Activated CD4-positive, CD25-positive, alpha-beta regulatory T cell treated with anti-CD3 and anti-CD28 coated beads, Interleukin-2, amount 50 U/mL, for 24 hours (primary cell): ENCODE data around the gene MYOC.
"Not testable (repeated sequence)": the region's sequence is repeated elsewhere in the genome, so short reads cannot be mapped to it uniquely, and the experiment has no call there.

ENCODE experiments used
- ATAC-seq, 2 donors: fragments of 150-1000 bp; cut with Tn5 transposase; one replicate each; pipeline ENCODE4 v1.10.0; 2021; ENCODE audit warnings: mild to moderate bottlenecking in 1 of 2, moderate library complexity in 1 of 2

Gene MYOC

DNA sequence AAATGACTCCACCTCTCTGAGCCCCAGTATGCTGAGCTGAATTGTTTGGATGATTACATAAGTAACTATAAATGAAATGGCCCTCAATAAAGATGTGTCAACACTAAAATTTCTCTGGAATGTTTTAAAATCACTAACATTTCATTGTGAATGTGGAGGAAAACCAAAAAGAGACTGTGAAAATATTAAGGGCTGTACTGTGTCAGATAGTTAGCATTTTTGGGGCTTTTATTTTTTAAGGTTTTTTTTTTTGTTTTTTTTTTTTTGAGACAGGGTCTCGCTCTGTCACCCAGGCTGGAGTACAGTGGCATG lies 6.3 kb downstream of the MYOC start:
- no peak for ATAC-seq

DNA sequence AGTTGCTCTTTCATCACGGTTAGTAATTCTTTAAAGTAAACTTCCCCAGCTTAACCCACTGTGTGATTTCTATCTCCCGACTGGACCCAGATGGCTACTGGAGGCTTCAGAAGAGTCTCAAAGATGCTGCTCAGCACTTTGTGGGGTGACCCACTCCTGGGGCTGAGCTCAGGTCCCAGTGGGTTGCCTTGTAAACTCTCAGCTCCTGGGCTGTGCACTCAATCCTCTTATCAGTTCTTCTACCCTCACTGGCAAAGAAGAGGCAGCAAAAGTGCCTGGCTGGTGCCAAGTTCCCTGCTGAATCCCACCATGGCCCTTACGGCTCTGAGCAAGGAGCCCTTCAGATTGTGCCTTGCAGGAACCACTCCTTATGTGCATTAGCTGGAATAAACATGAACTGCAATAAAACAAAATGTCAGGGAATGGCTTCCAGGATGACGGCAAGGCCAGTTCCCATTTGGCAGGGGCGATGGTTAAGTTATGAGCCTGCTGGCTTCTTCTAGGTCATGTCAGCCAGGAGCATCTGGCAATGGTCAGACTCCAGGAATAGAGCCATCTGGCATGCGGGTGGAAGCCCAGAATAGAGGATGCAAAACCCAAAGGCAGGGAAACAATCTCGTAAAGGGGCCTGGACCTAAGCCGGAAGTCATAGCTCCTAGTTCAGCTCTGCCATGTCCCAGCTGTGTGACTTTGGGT lies 6.8 kb downstream of the MYOC start:
- ATAC-seq, result no peak

- ATAC-seq, result peak; percentile 64 to 71
Observed at GRCh38 chr1:171644805-171645483, 7.5 kb downstream of the MYOC start.

DNA sequence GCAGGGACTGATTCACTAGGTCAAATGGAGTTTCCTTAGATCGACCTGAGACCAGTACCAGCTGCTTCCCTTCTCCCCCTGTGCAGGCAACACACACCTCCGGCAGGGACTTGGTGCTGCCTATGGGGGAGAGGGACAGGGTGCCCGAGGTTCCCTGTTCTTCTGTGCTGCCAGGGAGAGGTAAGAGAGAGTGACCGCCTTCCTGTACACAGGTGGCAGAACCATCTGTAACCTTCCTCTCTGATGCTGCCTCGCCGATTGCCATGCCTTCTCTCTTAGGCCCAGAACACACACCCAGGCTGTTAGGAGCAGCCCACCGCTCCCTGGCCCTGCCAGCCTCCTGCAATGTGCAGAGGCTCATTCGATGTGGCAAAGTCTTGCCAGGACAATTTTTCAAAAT lies 9.3 kb downstream of the MYOC start:
- no peak for ATAC-seq

DNA sequence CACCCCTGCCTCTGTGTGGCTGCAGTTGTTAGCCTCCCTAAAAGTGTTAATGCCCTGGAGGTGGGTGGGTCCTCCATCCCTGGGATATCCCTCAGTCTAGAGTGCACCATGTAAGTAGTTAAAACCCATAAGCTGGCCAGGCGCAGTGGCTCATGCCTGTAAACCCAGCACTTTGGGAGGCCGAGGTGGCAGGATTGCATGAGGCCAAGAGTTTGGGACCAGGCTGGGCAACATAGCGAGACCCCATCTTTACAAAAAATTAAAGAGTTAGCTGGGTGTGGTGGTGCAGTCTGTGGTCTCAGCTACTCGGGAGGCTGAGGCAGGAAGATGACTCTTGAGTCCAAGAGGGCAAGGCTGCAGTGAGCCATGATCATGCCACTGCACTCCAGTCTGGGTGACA lies 10.3 kb downstream of the MYOC start:
- ATAC-seq, result no peak

GRCh38 chr1:171641076-171641864 lies 11.2 kb downstream of the MYOC start:
- ATAC-seq, result no peak

GRCh38 chr1:171640225-171640624 lies 12.3 kb downstream of the MYOC start:
- ATAC-seq, result no peak

DNA sequence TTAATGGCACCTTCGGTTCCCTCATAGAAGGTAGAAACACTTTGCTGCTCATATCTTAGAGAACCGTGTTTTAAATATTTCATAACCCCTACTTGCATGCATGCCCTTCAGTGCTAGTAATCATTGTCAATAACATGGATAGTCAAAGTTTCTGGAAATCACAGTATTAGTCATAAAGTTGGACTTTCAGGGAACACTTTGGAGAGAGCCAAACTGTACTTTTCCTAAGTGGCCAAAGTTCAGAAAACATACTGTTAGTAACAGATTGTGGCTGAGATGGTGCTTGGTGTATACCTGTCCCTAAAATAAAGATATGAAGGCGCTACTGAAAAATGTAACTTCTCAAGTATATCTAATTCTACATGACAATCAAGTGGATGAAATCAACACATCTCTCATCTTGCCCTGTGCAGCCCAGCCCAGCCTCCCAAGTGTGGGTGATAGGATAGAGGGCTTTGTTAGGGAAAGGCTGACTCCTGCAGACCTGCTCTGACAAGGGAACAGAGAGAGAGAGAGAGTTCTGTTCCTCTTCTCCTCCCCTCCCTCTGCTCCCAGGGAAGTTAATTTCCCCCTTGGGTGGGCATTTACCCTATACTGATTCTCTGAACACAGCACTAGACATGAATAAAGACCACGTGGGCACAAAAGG lies 14.4 kb downstream of the MYOC start:
- no peak for ATAC-seq

- ATAC-seq, result no peak
Observed at GRCh38 chr1:171636141-171636540, 16.3 kb downstream of the MYOC start.

GRCh38 chr1:171635661-171636060 lies 16.8 kb downstream of the MYOC start:
- ATAC-seq, result no peak

DNA sequence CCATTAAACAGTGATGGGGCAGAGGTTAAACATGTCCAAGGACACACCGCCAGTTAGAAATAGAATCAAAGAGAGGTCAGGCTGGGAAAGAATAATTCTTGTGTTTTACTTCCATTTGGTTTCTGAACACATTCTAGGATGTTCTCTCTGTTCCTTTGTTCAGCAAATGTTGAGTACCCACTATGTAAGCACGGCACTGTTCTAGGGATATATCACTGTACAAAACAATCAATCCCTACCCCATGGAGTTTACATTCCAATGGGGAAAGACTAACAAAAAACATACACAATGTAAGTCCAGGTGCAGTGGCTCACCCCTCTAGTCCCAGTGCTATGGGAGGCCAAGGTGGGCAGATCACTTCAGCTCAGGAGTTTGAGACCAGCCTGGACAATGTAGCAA lies 24.3 kb downstream of the MYOC start:
- no peak for ATAC-seq

DNA sequence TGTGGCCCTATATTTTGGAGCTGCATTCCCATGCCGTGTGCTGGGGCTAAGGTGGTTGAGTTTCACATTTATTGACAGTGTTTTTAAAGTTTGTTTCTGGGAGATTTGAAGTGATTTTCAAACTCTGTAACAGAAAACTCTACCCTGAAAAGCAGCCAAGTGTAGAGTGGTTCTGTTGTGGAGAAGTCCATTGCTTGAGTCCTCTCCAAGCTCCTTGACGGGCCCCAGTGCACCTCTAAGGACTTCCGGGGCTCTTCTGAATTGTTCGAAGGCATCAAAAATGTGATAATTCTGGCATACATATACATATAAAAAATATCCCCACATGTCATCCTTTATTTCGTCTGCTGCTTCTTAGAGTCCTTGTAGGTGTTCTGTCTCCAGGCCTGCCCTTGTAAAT lies 25.5 kb downstream of the MYOC start:
- no peak for ATAC-seq

GRCh38 chr1:171625225-171625624 lies 27.3 kb downstream of the MYOC start:
- ATAC-seq, result no peak

DNA sequence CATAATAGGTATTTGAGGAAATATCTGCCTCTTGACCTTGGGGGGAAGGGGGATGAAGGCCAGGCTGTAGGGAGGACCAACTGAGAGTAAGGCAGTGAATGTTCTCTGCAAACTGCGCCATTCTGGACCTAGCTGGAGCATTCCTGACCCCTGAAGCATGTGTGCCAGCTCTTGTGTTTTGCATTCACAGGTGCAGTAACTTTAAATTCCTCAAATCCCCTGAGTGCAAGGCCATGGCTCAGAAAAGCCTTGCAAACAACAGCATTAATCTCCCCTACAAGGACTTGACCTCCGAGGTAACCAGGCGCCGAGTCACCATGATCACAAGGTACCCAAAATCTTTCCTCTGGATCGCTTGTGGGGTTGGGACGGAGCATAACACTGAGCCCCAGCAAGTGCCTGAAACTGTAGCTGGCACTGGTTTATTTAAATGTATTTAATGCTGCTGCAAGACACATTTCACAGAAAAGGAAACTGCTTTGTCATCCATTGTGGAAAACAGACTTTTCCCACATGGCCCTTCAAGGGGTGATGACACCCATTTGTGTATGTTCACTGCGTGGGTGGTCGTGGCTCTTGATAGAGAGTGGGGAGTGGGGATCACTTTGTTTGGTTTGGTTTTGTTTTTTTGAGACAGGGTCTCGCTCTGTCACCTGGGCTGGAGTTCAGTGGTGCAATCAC lies 28.7 kb downstream of the MYOC start:
- ATAC-seq, result no peak

DNA sequence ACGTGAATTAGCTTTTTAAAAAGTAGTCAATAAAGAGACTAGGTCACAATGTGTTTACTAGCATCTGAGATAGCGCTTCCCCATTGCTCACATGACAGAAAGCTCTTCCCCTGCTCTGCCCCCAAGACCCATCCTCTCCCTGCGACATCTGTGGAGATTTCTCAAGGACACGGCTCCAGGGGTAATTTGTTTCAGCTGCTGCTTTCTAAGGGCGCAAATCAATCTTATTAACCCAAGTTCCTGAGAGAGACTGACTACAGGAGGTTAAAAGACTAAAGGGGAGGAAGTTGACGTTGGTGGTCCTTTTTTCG lies 30.4 kb downstream of the MYOC start, which contains the start of gene MYOCOS:
MYOCOS (plus strand) TSS at position 92 of the 311 bp plus-strand sequence. CDS start 1,641 bp downstream, outside the sequence.
- no peak for ATAC-seq

- no peak for ATAC-seq
Observed at GRCh38 chr1:171616586-171616985, 35.9 kb downstream of the MYOC start.

- not testable (repeated sequence) for ATAC-seq
Observed at GRCh38 chr1:171615122-171615906, 37.2 kb downstream of the MYOC start.

DNA sequence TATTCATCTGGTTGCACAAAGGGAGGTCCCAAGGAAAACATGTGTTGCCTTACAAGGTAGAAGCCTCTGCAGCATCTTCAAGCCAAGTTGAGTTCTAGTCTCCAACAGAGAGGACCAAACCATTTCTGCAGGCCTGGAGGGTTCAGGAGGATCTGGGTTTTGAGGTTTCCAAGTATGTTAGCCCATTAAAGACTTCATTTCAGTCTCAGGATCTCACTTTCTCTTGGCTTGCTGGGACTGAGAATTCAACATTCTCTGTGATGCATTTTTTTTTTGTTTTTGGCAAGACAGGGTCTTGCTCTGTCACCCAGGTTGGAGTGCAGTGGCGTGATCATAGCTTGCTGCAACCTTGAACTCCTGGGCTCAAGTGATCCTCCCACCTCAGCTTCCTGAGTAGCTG lies 39.2 kb downstream of the MYOC start:
- ATAC-seq, result no peak

DNA sequence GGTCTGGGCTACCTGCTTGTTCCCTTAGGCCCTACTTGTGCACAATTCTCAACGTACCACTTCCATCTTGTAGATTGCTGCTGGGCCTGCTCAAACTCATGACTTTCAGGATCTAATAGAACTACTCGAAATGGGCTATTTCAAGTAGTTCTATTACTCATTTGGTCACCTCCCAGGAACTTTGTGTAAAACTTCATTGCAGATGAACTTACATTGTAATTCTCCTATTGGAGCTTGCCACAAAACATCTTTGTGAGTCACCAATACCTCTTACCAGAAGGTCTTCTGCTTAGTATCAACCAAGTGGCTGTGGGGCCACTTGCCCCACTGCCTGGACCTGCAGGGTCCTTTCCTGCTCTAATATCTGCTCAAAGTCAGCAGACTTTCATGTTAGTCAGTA lies 41.2 kb downstream of the MYOC start:
- ATAC-seq, result no peak

DNA sequence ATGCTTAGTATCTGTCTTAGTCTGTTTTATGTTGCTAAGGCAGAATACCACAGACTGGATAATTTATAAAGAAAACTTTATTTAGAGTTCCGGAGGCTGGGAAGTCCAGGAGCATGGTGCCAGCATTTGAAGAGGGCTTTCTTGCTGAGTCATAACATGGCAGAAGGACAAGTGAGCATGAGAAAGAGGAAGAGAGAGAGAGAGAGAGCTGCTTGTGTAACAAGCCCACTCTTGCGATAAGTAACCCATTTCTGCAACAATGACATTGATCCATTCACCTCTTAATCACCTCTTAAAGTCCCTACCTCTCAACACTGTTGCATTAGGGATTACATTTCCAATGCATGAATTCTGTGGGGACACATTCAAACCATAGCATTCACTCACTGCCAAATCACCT lies 42.1 kb downstream of the MYOC start:
- ATAC-seq, result no peak

DNA sequence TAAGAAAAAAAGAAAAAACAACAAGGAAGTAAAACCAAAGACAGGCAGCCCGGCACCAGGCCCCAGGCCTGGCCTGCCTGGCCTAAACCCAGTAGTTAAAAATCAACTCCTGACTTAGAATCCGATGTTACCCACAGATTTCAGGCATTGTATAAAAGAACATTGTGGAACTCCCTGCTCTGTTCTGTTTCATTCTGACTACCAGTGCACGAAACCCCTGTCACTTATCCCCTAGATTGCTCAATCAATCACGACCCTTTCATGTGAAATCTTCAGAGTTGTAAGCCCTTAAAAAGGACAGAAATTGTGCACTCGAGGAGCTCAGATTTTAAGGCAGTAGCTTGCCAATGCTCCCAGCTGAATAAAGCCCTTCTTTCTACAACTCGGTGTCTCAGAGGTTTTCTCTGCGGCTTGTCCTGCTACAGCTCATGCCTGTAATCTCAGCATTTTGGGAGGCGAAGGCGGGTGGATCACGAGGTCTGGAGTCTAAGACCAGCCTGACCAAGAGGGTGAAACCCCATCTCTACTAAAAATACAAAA lies 46.0 kb downstream of the MYOC start:
- ATAC-seq, result no peak

GRCh38 chr1:171603042-171603441 lies 49.4 kb downstream of the MYOC start:
- ATAC-seq, result not testable (repeated sequence)
